Heart right ventricle (tissue), 16 donors: ENCODE results near the gene NTRK1. TPM values are rescaled to one million over a fixed set of nuclear protein-coding genes. Genes with fewer than 3 reads are reported as not detected.

Experiments
- ATAC-seq, 8 donors: fragments of 200-7000 bp; cut with Tn5 transposase; one replicate each; pipeline ENCODE4 v1.9.1; 2020; ENCODE audit warnings: mild to moderate bottlenecking in 8 of 8, moderate library complexity in 8 of 8, moderate number of reproducible peaks in 1 of 8
- DNase-seq, 2 donors: peaks; one replicate each; pipeline ENCODE4 v3.0.0-alpha.2; 2020
- H3K27ac ChIP-seq, 10 donors: fragments of 200-600 bp; sonication (generic) in 2 of 10; one replicate each; pipeline versions ENCODE4 v1.5.0 to v1.8.0; 2020 to 2022; ENCODE audit warnings: mild to moderate bottlenecking in 3 of 10
- H3K27me3 ChIP-seq, 7 donors: fragments of 200-600 bp; one replicate each; pipeline ENCODE4 v1.8.0; 2021 to 2022; ENCODE audit warnings: mild to moderate bottlenecking in 2 of 7
- H3K36me3 ChIP-seq, 9 donors: fragments of 200-600 bp; sonication (generic) in 1 of 9; one replicate each; pipeline versions ENCODE4 v1.5.0 to v1.8.0; 2020 to 2022; ENCODE audit warnings: mild to moderate bottlenecking in 2 of 9
- H3K4me1 ChIP-seq, 9 donors: fragments of 200-600 bp; sonication (generic) in 1 of 9; one replicate each; pipeline versions ENCODE4 v1.5.0 to v1.8.0; 2020 to 2022; ENCODE audit warnings: mild to moderate bottlenecking in 4 of 9
- H3K4me3 ChIP-seq, 10 donors: fragments of 200-600 bp; sonication (generic) in 2 of 10; one replicate each; pipeline versions ENCODE4 v1.5.0 to v1.8.0; 2020 to 2022; ENCODE audit warnings: mild to moderate bottlenecking in 7 of 10, moderate library complexity in 2 of 10
- H3K9me3 ChIP-seq, 11 donors: fragments of 200-600 bp in 10 of 11; sonication (generic) in 2 of 11; one replicate each; pipeline versions ENCODE4 v1.5.0 to v1.8.0; 2013 to 2022; ENCODE audit warnings: mild to moderate bottlenecking in 2 of 11, control low read depth in 1 of 11, moderate library complexity in 1 of 11
- CTCF ChIP-seq, 9 donors: fragments of 200-600 bp; sonication (generic) in 2 of 9; IDR thresholded peaks; one replicate each; pipeline versions ENCODE4 v1.5.0 to v1.8.0; 2021 to 2022; ENCODE audit warnings: antibody characterized with exemption in 9 of 9, mild to moderate bottlenecking in 5 of 9, moderate library complexity in 1 of 9
- WGBS, 2 donors: extraction: QIAGEN DNeasy Blood & Tissue Kit; methylation state at CpG; one replicate each; pipeline ENCODE4 v1.1.7; 2013; ENCODE audit warnings: inconsistent platforms in 1 of 2; 5-methylcytosine and 5-hydroxymethylcytosine counted together
- intact Hi-C, 10 donors: fragments of 100-400 bp; cut with DNase I; formaldehyde crosslinking; loops; one replicate each; pipeline versions ENCODE4 v1.11.1 to v1.14.2; 2022
- polyA plus RNA-seq, 2 donors: library from polyadenylated mRNA; stranded (reverse); fragments of 200-250 nt; gene quantifications; one replicate each; pipeline ENCODE4 v1.2.3, GENCODE V29; 2013
- total RNA-seq, 10 donors: library from RNA; stranded (reverse); fragmentation: NEBNext Ultra II Directional in 3 of 10; extraction: Animal tissue kit (Norgen Biotek cat#: 25700) in 3 of 10; gene quantifications; one replicate each; pipeline versions ENCODE4 v1.2.1 to v1.2.4, GENCODE V29; 2021 to 2023
- donor health status: Arrhythmogenic right ventricular cardiomyopathy.
- donor health status: ischemic (EF 13 %, LVEDD 7.1; RV severe dilation, severe dysfunction).
- donor health status: healthy with polysubstance abuse.
- donor health status: DM: no; HTN: yes; CAD: no.
- donor health status: DM: no; HTN: no; CAD: no.
- donor health status: ischemic (EF 25% LVEDD 6.9; RV normal size, moderate dysfunction).
- donor health status: ischemic (EF 25% LVEDD 5.7; RV mildly dilated, moderate dysfunction).
- donor health status: healthy.
- donor health status: DM: yes; HTN: yes; CAD: no.
- donor health status: Ischemic cardiomyopathy.
- donor health status: ischemic (EF 35%, LVEDD 5.7; RV mildly dilated, moderate dysfunction).
- donor health status: nonischemic (EF 11% LVEDD 7.7; RV severe dilation, severe dysfunction).
- donor health status: DM: yes; HTN: yes; CAD: no.
- donor health status: PGD.
- donor health status: ischemic (EF 29% LVEDD 5.4; RV normal size, mild dysfunction).
- donor health status: nonischemic (EF 23%, LVEDD 6.1; RV moderate dilation, normal function).

NTRK1 gene
- total and polyA plus RNA-seq, 12 donors: 0.15 to 3.7 (median 0.69) TPM

GRCh38 chr1:156845055-156845952 lies 15.4 kb upstream of the NTRK1 start:
- peaks cover 3 to 92% (median 80%) of the 10 kb centered on the region in 7 donors for H3K27me3 ChIP-seq
- H3K9me3 ChIP-seq: no peaks in the 10 kb centered on the region
- H3K4me1 ChIP-seq: peaks cover 0 to 17% (median 9%) of the 10 kb centered on the region in 9 donors
- ATAC-seq: peak in 1 of 8 donors; percentile 11
- no peak for TF ChIP-seq CTCF (IDR thresholded peaks at IDR 0.05)
- no peak overlapping the region for H3K27ac ChIP-seq
- intact Hi-C loops: loop anchor here in 1 of 10 donors (10.0 kb wide), 1 partner anchor 79 kb away; the partner anchor contains the start of gene LRRC71
- WGBS, 2 donors: 9 to 11% methylated on average over 63 to 69 of the region's 69 CpGs
- no peaks in the 10 kb centered on the region for H3K36me3 ChIP-seq
- H3K4me3 ChIP-seq: no peak overlapping the region
- no peak for DNase-seq

GRCh38 chr1:156845953-156846545 lies 14.6 kb upstream of the NTRK1 start:
- H3K27ac ChIP-seq: no peak overlapping the region
- intact Hi-C loops: loop anchor here in 1 of 10 donors (10.0 kb wide), 1 partner anchor 79 kb away; the partner anchor contains the start of gene LRRC71
- no peak for DNase-seq
- ATAC-seq: no peak
- TF ChIP-seq CTCF (IDR thresholded peaks at IDR 0.05): no peak
- no peaks in the 10 kb centered on the region for H3K9me3 ChIP-seq
- H3K27me3 ChIP-seq: peaks cover 3 to 89% (median 79%) of the 10 kb centered on the region in 7 donors
- H3K4me3 ChIP-seq: no peak overlapping the region
- peaks cover 0 to 17% (median 9%) of the 10 kb centered on the region in 9 donors for H3K4me1 ChIP-seq
- 47 to 48% methylated on average over 18 of the region's 18 CpGs for WGBS, 2 donors
- no peaks in the 10 kb centered on the region for H3K36me3 ChIP-seq

- ATAC-seq (no peak), DNase-seq (no peak)
- Histone ChIP-seq H3K27me3 (peaks cover 3 to 87% (median 74%) of the 10 kb centered on the region in 7 donors), H3K9me3 (no peaks in the 10 kb centered on the region), H3K4me1 (peaks cover 0 to 19% (median 9%) of the 10 kb centered on the region in 9 donors), H3K27ac (no peak overlapping the region), H3K4me3 (no peak overlapping the region), H3K36me3 (no peaks in the 10 kb centered on the region)
- TF ChIP-seq CTCF (IDR thresholded peaks at IDR 0.05): no peak
- WGBS, 2 donors: 90 to 92% methylated on average over 5 of the region's 5 CpGs
- intact Hi-C loops: loop anchor here in 1 of 10 donors (10.0 kb wide), 1 partner anchor 78 kb away; the partner anchor contains the start of gene LRRC71
Observed at GRCh38 chr1:156846643-156847042, 14.0 kb upstream of the NTRK1 start.
